Measurements from ENCODE around the gene INPP5A. TPM values are rescaled to one million over a fixed set of nuclear protein-coding genes. Genes with fewer than 3 reads are reported as not detected.

The INPP5A gene
- total and polyA plus RNA-seq, 4 donors = 37.7 to 112 (median 54.9) TPM

GRCh38 chr10:132709471-132709951 lies 171.9 kb downstream of the INPP5A start:
- no peaks in the 10 kb centered on the region for H3K9me3 ChIP-seq (ENCODE audit: control insufficient read depth, low read length)
- H3K36me3 ChIP-seq (ENCODE audit: control insufficient read depth in 1 of 2, insufficient read depth in 2 of 2, low read length in 1 of 2) = peaks cover 0 to 2% of the 10 kb centered on the region in 2 donors
- no peak overlapping the region for H3K4me3 ChIP-seq (ENCODE audit: low read length in 2 of 2)
- H3K4me1 ChIP-seq (ENCODE audit: control insufficient read depth in 1 of 2, insufficient read depth in 2 of 2, low read length in 2 of 2) = no peaks in the 10 kb centered on the region
- H3K27ac ChIP-seq (ENCODE audit: low read depth in 1 of 2, low read length in 2 of 2) = no peak overlapping the region
- ATAC-seq (ENCODE audit: low FRiP score) (no peak), DNase-seq (peak; percentile 22 to 50)
- intact Hi-C loops (cut with DNase I) = no loop called here
- no peaks in the 10 kb centered on the region for H3K27me3 ChIP-seq (ENCODE audit: control insufficient read depth in 1 of 2, insufficient read depth in 2 of 2, low read length in 1 of 2)
- 88 to 91% methylated on average over 13 of the region's 13 CpGs for WGBS, 2 donors

DNA sequence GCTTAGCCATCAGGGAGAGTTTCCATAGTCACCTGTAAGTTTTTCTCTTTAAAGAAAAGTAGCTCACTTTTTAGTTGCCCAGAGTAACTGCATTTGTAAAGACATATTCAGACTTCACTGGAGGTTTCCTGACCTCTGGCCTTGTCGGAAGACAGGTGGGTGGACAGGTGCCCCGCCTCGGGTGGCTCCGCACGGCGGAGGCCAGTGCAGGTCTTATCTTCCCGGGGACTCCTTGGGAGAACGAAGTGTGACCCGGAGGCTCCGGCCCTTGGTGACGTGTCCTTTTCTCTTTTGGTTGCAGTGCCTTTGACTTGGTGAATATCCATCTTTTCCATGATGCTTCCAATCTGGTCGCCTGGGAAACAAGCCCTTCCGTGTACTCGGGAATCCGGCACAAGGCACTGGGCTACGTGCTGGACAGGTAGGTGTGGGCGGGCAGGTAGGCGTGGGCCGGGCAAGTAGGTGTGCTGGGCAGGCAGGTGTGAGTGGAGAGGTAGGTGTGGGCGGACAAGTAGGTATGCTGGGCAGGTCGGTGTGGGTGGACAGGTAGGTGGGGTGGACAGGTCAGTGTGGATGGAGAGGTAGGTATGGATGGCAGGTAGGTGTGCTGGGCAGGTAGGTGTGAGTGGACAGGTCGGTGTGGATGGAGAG lies 172.6 kb downstream of the INPP5A start:
- WGBS, 2 donors = 93 to 94% methylated on average over 22 of the region's 22 CpGs
- intact Hi-C loops (cut with DNase I) = no loop called here
- Histone ChIP-seq H3K27ac (ENCODE audit: low read depth in 1 of 2, low read length in 2 of 2) (no peak overlapping the region), H3K9me3 (ENCODE audit: control insufficient read depth, low read length) (no peaks in the 10 kb centered on the region), H3K27me3 (ENCODE audit: control insufficient read depth in 1 of 2, insufficient read depth in 2 of 2, low read length in 1 of 2) (no peaks in the 10 kb centered on the region), H3K4me1 (ENCODE audit: control insufficient read depth in 1 of 2, insufficient read depth in 2 of 2, low read length in 2 of 2) (no peaks in the 10 kb centered on the region), H3K4me3 (ENCODE audit: low read length in 2 of 2) (no peak overlapping the region), H3K36me3 (ENCODE audit: control insufficient read depth in 1 of 2, insufficient read depth in 2 of 2, low read length in 1 of 2) (peaks cover 0 to 2% of the 10 kb centered on the region in 2 donors)
- DNase-seq = peak; percentile 21 to 72
- ATAC-seq (ENCODE audit: low FRiP score) = no peak

DNA sequence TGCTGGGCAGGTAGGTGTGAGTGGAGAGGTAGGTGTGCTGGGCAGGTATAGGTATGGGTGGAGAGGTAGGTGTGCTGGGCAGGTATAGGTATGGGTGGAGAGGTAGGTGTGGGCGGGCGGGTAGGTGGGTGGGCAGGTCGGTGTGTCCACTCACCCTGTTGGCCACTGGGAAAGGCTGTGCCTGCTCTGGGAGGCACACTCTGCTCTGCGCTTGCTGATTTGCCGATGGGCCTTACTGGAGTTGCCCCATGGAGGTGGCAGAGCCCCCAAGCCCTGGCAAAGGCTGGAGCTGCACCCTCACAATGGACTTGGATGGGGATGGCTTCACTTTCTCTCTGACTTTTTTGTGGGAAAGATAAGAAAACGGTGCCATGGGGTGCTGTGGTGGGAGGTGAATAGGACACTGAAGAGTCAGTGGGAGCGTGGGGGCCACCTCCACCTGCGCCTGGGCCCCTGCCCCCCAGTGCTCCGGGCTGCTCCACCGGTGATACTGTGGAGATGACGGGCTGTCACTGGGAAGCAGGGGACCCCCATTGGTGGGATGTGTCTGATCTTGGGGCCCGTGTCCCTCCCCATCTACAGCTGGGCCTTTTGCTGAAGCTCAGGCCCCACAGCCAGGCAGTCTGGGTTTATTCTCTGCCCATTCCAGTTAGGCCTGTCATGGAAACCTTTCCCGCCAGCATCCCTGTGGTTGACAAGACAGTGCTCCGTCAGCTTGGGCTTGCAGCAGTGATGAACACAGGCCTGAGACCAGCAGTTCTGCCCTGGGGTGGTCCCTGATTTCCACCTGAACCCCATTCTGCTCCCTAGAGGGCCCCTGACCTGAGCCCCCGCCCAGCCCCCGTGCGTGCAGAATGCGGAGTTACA lies 173.4 kb downstream of the INPP5A start:
- ATAC-seq (ENCODE audit: low FRiP score) (no peak), DNase-seq (peak; percentile 26 to 59)
- Histone ChIP-seq H3K27me3 (ENCODE audit: control insufficient read depth in 1 of 2, insufficient read depth in 2 of 2, low read length in 1 of 2) (no peaks in the 10 kb centered on the region), H3K4me1 (ENCODE audit: control insufficient read depth in 1 of 2, insufficient read depth in 2 of 2, low read length in 2 of 2) (no peaks in the 10 kb centered on the region), H3K4me3 (ENCODE audit: low read length in 2 of 2) (no peak overlapping the region), H3K36me3 (ENCODE audit: control insufficient read depth in 1 of 2, insufficient read depth in 2 of 2, low read length in 1 of 2) (peaks cover 0 to 2% of the 10 kb centered on the region in 2 donors), H3K9me3 (ENCODE audit: control insufficient read depth, low read length) (no peaks in the 10 kb centered on the region), H3K27ac (ENCODE audit: low read depth in 1 of 2, low read length in 2 of 2) (no peak overlapping the region)
- intact Hi-C loops (cut with DNase I) = no loop called here
- WGBS, 2 donors = 94 to 95% methylated on average over 18 of the region's 18 CpGs

DNA sequence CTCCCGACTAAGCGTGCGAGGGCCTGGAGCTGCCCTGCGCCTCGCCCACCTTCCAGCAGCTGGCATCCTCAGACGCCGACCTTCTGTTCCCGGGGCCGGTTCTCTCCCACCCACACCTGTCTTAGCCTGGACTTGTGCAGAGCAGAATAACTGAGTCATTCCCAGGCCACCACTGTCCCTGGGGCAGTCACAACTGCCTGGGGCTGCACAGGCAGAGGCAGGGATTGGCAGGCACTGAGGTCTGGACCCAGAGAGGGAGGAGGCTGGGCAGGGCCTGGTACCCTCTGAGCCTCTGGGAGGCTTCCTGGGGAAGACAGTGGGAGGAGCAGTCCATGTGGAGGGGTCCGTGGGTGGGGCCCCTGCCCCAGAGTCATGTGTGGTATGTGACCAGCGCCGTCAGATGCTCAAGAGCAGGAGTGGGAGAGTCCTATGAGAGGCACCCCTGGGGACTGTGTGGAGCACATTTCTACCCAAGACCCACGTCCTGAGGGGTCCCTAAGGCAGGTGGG lies 174.1 kb downstream of the INPP5A start:
- H3K9me3 ChIP-seq (ENCODE audit: control insufficient read depth, low read length) = no peaks in the 10 kb centered on the region
- WGBS, 2 donors = 89 to 94% methylated on average over 13 of the region's 13 CpGs
- no peak overlapping the region for H3K27ac ChIP-seq (ENCODE audit: low read depth in 1 of 2, low read length in 2 of 2)
- H3K4me3 ChIP-seq (ENCODE audit: low read length in 2 of 2) = no peak overlapping the region
- peaks cover 0 to 2% of the 10 kb centered on the region in 2 donors for H3K36me3 ChIP-seq (ENCODE audit: control insufficient read depth in 1 of 2, insufficient read depth in 2 of 2, low read length in 1 of 2)
- no peaks in the 10 kb centered on the region for H3K27me3 ChIP-seq (ENCODE audit: control insufficient read depth in 1 of 2, insufficient read depth in 2 of 2, low read length in 1 of 2)
- ATAC-seq (ENCODE audit: low FRiP score) (no peak), DNase-seq (peak; percentile 29 to 57)
- no peaks in the 10 kb centered on the region for H3K4me1 ChIP-seq (ENCODE audit: control insufficient read depth in 1 of 2, insufficient read depth in 2 of 2, low read length in 2 of 2)
- intact Hi-C loops (cut with DNase I) = no loop called here

- Histone ChIP-seq H3K9me3 (ENCODE audit: control insufficient read depth, low read length) (no peaks in the 10 kb centered on the region), H3K36me3 (ENCODE audit: control insufficient read depth in 1 of 2, insufficient read depth in 2 of 2, low read length in 1 of 2) (peaks cover 0 to 2% of the 10 kb centered on the region in 2 donors), H3K27ac (ENCODE audit: low read depth in 1 of 2, low read length in 2 of 2) (no peak overlapping the region), H3K4me1 (ENCODE audit: control insufficient read depth in 1 of 2, insufficient read depth in 2 of 2, low read length in 2 of 2) (no peaks in the 10 kb centered on the region), H3K27me3 (ENCODE audit: control insufficient read depth in 1 of 2, insufficient read depth in 2 of 2, low read length in 1 of 2) (no peaks in the 10 kb centered on the region), H3K4me3 (ENCODE audit: low read length in 2 of 2) (no peak overlapping the region)
- DNase-seq = peak; percentile 13 to 26
- intact Hi-C loops (cut with DNase I) = no loop called here
- 92 to 97% methylated on average over 10 of the region's 10 CpGs for WGBS, 2 donors
- ATAC-seq (ENCODE audit: low FRiP score) = no peak
These were observed 174.7 kb downstream of the INPP5A start for GRCh38 chr10:132712291-132712690.

- intact Hi-C loops (cut with DNase I) = no loop called here
- Histone ChIP-seq H3K4me1 (ENCODE audit: control insufficient read depth in 1 of 2, insufficient read depth in 2 of 2, low read length in 2 of 2) (no peaks in the 10 kb centered on the region), H3K4me3 (ENCODE audit: low read length in 2 of 2) (no peak overlapping the region), H3K36me3 (ENCODE audit: control insufficient read depth in 1 of 2, insufficient read depth in 2 of 2, low read length in 1 of 2) (peaks cover 0 to 2% of the 10 kb centered on the region in 2 donors), H3K27me3 (ENCODE audit: control insufficient read depth in 1 of 2, insufficient read depth in 2 of 2, low read length in 1 of 2) (no peaks in the 10 kb centered on the region), H3K9me3 (ENCODE audit: control insufficient read depth, low read length) (no peaks in the 10 kb centered on the region), H3K27ac (ENCODE audit: low read depth in 1 of 2, low read length in 2 of 2) (no peak overlapping the region)
- DNase-seq = peak; percentile 4 to 55
- 95 to 96% methylated on average over 6 of the region's 6 CpGs for WGBS, 2 donors
- no peak for ATAC-seq (ENCODE audit: low FRiP score)
These were observed 175.2 kb downstream of the INPP5A start for GRCh38 chr10:132712743-132713142.

DNA sequence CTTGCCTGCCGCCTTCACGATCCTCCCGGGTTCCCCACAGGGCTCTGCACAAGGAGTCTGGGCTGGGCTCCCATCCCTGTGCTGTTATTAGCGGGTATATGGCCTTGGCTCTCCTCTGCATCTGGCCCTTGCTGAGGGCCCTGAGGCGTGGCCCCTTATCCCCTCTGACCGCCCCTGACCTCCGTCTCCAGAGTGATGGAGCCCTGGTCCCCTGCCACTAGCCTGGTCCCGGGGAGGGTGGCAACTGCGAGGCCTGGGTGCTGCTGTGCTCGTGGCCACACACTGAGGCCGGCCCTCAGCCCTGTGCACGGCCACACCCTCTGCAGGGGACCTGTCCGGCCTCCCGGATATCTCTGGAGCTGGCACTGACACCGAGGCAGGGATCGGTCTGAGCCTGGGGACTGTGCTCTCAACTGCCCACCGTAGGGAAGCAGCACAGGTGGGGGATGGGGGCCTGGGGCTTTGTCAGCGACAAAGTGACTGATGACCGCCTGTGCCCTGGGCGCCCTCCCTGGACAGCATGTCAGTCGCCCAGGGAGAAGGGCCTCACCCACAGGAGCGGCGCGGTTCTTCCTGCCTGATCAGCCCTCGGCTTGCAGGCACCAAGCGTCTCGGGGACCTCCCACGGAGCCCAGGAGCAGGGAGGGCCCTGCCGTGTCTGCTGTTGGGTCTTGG lies 176.0 kb downstream of the INPP5A start:
- no peak overlapping the region for H3K27ac ChIP-seq (ENCODE audit: low read depth in 1 of 2, low read length in 2 of 2)
- intact Hi-C loops (cut with DNase I) = no loop called here
- ATAC-seq (ENCODE audit: low FRiP score) (no peak), DNase-seq (peak; percentile 30 to 76)
- 75 to 81% methylated on average over 29 of the region's 29 CpGs for WGBS, 2 donors
- peaks cover 0 to 2% of the 10 kb centered on the region in 2 donors for H3K36me3 ChIP-seq (ENCODE audit: control insufficient read depth in 1 of 2, insufficient read depth in 2 of 2, low read length in 1 of 2)
- no peaks in the 10 kb centered on the region for H3K4me1 ChIP-seq (ENCODE audit: control insufficient read depth in 1 of 2, insufficient read depth in 2 of 2, low read length in 2 of 2)
- no peak overlapping the region for H3K4me3 ChIP-seq (ENCODE audit: low read length in 2 of 2)
- no peaks in the 10 kb centered on the region for H3K27me3 ChIP-seq (ENCODE audit: control insufficient read depth in 1 of 2, insufficient read depth in 2 of 2, low read length in 1 of 2)
- no peaks in the 10 kb centered on the region for H3K9me3 ChIP-seq (ENCODE audit: control insufficient read depth, low read length)

GRCh38 chr10:132714096-132714985 lies 176.8 kb downstream of the INPP5A start:
- Histone ChIP-seq H3K36me3 (ENCODE audit: control insufficient read depth in 1 of 2, insufficient read depth in 2 of 2, low read length in 1 of 2) (peaks cover 0 to 2% of the 10 kb centered on the region in 2 donors), H3K9me3 (ENCODE audit: control insufficient read depth, low read length) (no peaks in the 10 kb centered on the region), H3K27me3 (ENCODE audit: control insufficient read depth in 1 of 2, insufficient read depth in 2 of 2, low read length in 1 of 2) (no peaks in the 10 kb centered on the region), H3K4me1 (ENCODE audit: control insufficient read depth in 1 of 2, insufficient read depth in 2 of 2, low read length in 2 of 2) (no peaks in the 10 kb centered on the region), H3K4me3 (ENCODE audit: low read length in 2 of 2) (no peak overlapping the region), H3K27ac (ENCODE audit: low read depth in 1 of 2, low read length in 2 of 2) (no peak overlapping the region)
- ATAC-seq (ENCODE audit: low FRiP score) = no peak
- intact Hi-C loops (cut with DNase I) = no loop called here
- 80 to 81% methylated on average over 41 to 48 of the region's 48 CpGs for WGBS, 2 donors
- DNase-seq = peak; percentile 29 to 52

Data from aorta (tissue), 5 donors.